RCC 7860 (cell line): Measurements from ENCODE around the gene TAS1R2.

Experiments
- DNase-seq: peaks from one replicate; pipeline ENCODE4 v3.0.0-alpha.2; 2015; ENCODE audit warnings: low spot score
- FAIRE-seq: peaks from 2 replicates; lab custom pipeline; 2012; peaks lifted over from hg19 to GRCh38; lab: Jason Lieb, UNC

TAS1R2 gene

DNA sequence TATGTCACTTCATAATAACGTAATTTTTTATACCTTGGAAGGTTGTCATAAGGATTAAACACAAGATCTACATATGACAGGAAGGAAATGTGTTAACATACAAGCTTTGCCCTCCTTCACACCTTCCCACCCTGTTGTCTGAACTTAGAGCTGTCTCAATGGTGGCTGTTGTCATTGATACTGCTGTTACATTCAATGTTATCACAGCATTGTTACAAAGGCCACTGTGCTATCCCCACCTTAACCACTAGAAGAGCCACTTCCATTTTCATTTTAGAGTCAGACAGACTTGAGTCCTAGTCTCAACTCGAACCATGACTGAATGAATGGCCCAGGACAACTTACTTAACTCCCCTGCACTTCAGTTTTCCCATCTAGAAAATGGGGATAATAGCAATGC lies 31.2 kb downstream of the TAS1R2 start:
- FAIRE-seq (no peak), DNase-seq (no peak)

DNA sequence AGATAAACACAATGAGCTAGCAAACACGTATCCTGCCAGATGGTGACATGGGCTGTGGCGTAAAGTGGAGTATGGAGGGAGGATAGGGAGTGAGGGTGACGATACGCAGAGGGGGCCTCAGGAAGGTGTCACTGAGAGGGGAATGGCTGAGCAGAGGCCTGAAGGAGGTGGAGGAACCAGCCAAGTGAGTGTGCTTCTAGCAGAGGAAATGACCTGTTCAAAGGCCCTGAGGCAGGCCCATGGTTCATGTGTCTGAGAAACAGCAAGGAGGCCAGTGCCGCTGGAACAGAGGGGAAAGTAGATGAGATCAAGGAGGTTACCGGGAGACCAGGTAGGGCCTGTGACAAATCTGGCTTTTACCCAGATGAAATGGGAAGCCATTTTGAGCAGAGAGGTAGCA lies 36.0 kb downstream of the TAS1R2 start:
- FAIRE-seq = no peak
- no peak for DNase-seq

DNA sequence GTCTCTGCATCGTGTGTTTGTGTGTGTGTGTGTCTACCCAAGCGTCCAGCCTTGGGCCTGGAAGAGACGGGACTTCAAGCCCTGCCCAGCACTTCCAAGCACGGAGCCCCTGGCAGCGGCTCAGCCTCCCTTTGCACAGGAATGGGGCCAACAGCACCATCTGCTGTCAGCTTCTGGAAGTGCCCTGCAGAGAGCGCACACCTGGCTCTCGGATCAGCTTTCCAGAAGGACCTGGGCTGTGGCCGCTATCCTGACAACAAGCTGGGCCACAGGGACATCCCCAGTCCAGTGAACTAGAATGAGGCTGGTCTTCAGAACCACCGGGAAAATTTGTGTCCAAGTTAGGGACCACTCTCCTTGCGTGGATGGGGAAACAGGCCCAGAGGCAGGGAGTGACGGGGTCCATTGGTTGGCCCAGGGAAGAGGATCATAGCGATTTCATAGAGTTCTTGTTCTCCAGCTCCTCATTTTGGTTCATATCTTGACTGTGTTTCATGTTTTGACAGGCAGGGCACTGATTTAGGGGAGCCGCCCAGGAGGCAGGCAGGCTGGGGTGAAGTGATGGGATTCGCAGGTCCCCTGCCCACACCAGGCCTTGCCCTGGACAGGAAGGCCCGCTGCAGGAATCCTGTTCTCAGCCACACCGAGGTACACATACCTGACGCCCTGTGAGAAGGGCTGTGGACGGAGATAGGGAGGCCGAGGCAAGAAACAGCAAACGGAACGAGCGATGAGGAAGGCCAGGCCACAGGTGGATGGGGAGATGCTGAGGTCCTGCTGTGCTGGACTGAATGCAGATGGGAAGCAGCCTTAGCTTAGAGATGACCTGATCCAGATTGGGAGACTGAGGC lies 38.4 kb downstream of the TAS1R2 start:
- no peak for FAIRE-seq
- DNase-seq = peak; percentile 29

DNA sequence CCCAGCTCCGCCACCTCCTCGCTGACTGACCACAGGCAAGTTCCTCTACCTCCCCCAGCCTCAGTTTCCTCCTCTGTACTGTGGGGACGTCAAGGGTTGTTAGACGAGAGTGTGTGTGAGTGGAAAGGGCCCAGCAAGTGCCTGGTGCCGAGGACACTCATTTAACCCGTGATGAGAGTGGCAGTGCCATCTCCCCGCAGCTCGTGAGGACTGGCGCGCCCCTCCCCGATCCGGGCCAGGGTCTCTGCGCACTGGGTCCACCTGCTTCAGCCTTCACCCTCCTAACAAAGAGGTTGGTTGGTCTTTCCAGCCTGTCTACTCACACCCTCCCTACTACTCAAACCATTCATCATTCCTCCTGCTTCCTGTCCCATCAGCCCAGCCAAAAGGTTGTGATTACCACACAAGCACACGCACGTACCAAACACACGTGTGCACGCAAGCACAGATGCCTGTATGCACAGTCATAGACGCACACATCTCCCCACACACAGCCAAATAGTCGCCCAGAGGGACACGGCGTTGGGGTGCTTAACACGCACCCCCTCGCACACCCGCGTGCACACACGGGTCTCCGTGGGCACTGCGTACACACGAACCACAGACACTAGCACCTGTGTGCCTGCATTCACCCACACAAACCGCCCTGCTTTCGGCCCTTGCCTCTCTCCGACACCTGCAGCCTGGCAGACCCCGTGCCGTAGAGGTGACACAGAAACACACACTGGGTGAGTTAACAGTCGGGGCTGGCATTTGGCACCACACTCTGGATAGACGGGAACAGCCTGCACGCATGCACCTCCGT lies 39.3 kb downstream of the TAS1R2 start:
- DNase-seq (no peak), FAIRE-seq (no peak)

DNA sequence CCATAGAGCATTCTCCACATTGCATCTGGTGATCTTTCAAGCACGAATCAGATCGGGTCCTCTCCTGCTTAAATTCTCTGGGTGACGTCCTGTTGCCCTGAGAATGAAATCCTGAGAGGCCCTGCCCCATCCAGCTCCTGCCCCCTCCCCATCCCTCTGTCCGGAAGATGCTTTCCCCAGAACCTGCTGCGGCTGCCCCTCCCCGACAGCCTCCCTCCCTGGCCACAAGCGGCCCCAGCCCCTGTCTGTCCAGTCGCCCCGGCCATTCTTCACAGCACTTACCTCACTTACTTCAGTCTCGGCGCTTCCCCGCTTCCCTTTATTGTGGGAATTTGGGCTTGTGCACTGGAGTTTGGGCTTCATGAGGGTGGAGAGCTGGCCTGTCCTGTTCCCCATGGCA lies 40.3 kb downstream of the TAS1R2 start:
- DNase-seq = no peak

DNA sequence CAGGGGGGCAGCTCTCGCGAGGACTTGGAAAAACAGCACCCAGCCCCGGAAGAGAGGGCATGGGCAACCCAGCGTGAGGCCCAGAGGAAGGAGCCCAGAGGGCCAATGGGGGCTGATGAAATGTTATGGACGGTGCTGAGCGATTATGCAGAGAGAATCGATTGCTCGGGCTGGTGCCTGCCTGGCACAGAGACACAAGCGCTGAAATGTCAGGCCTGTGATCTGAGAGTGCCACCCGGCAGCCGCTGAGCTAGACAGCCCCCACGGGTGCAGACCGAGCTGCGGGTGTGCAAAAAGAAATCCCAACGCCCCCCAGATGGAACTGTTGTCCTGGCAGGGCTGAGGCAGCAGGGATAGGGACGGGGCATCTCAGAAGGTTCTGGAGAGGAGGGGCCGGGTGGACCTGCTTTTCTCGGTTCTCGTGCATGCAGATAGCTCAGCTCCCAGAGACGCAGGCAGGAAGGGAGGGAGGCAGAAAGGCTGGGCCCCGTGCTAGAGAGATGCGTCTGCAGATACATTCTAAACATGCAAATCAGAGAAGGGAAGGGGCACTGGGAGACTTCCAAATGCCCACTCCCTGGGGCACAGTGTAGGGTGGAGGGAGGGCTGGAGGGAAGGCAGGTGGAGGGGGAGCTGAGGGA lies 41.5 kb downstream of the TAS1R2 start:
- DNase-seq = no peak
- no peak for FAIRE-seq

More for the DNA sequence above, 40.3 kb downstream of the TAS1R2 start:
- no peak for FAIRE-seq

DNA sequence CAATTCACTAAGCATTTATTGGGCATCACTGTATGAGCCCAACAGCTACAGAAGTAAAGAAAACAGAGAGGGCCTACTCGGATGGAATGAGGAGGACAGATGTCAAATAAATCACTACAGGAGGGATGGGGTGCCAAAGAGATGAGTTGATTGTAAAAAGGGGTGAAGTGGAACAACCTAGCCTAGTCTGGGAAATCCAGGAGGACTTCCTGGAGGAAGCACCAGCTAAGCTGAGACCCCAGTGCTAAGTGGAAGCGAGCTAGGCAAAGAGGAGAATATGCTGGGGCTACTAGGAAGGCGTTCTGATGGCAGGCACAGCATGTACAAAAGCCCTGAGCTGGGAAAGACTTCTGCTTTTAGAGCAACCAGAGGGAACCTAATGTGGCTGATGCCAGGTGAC lies 42.1 kb downstream of the TAS1R2 start:
- DNase-seq (no peak), FAIRE-seq (no peak)

DNA sequence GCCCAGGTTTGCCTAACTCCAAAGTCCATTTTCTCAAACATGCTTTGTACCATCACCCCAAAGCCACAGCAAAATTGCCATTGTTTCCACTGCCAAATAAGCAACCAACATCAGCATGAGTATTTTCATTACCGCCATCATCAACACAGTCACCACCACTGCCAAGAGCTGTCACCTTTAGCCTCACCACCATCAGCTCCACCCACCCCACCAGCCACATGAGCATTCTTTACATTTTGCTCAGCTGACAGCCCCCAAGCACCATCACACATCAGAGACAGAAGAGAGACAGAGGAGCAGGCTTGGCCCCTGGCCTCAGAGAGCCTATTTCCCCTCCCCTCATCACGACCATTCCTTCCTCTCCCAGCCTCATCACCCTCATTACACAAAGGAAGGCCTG lies 42.7 kb downstream of the TAS1R2 start:
- DNase-seq = no peak
- no peak for FAIRE-seq

DNA sequence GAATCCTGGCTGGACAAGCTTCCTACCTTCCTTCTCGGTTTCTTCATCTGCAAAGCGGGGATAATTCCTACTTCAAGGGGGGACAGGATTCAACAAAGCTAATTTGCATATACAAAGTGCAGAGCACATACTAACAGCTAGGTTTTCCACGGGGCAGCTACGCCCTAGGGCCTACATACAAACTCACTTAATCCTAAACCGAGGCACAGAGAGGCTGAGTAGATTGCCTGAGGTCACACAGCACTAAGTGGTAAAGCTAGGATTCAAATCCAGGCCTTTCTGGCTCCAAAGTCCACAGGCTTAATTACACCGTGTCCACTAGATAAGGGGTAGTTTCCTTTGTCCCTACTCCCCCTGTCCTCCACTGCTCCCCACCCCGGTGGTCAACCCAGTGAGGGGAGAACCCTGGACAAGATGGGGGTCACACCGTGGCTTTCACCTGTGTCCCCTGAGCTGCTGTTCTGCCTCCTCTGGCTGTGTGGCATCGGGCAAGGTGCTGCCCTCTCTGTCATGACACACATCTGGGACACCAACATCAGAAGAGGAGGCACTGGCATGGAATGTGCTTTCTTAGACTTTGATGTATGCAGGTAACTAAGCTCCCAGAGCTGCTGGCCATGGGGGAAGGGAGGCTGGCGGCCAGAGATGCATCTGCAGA lies 44.5 kb downstream of the TAS1R2 start:
- FAIRE-seq = no peak
- no peak for DNase-seq

DNA sequence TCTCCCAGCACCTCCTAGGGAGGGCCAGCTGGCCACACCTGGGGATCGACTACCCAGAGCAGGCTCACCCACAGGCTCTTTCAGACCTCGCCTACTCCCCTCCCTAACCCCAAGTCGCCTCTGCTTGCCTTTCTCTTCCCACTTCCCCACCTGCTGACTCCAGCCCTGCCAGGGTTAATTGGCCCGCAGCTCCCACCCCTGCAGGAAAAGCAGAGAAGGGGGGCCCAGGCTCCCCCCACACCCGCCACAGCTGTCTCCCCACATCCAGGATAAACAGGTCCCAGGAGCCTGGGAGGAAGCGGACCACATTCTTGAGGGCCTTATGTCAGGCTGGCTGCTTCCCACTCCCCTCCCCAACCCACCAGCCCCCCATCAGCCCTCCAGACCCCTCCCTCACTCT lies 45.0 kb downstream of the TAS1R2 start:
- FAIRE-seq (no peak), DNase-seq (no peak)

DNA sequence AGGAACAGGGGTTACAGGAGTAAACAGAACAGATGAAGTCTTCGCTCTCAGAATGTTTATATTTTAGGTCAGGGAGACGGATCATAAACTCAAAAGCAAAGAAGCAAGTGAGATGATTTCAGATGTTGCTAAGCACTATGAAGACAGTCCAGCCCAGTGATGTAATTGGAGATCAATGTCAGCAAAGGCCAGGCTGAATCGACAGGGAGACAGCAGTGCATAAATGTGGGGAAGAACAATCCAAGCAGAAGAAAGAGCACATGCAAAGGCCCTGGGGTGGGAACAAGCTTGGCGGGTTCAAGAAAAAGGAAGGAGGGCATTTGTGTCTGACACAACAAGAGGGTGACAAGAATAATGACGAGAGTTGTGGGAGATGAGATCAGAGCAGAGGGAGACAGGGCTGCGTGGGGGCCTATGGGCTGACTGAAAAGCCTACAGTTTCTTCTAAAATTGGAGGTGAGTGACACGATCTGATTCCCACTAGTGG lies 47.0 kb downstream of the TAS1R2 start:
- no peak for FAIRE-seq
- no peak for DNase-seq

DNA sequence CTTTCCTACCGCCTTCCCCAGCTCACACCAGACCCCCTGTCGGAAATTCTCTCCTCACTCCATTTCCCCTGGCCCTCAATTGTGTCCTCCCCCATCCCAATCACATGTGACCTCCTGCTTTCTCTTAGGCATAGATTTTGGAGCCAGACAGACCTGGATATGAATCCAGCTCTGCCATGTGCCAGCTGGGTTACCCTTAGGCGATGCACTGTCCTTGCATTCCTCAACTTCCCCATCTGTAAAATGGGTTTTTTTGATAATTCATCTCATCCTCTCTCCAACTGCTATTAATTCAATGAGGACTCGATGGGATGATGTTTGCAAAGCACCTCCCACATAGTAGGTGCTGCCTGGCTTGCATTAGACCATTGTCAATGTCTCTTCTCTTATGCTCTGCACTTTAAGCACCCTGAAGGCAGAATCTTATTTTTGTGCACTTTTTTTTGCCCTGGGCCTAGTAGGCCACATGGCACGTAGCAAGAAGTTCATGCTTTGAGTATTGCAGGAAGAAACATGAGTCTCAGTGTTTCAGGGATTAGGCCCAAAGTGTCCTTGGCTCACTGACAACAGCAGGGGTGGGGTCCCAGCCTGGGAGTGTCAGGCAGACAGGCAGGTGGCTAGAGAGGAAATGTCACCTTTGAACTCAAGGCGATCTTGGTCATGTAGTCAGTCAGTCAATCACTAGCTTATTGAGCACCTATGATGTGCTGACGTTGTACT lies 47.6 kb downstream of the TAS1R2 start:
- FAIRE-seq (no peak), DNase-seq (no peak)

DNA sequence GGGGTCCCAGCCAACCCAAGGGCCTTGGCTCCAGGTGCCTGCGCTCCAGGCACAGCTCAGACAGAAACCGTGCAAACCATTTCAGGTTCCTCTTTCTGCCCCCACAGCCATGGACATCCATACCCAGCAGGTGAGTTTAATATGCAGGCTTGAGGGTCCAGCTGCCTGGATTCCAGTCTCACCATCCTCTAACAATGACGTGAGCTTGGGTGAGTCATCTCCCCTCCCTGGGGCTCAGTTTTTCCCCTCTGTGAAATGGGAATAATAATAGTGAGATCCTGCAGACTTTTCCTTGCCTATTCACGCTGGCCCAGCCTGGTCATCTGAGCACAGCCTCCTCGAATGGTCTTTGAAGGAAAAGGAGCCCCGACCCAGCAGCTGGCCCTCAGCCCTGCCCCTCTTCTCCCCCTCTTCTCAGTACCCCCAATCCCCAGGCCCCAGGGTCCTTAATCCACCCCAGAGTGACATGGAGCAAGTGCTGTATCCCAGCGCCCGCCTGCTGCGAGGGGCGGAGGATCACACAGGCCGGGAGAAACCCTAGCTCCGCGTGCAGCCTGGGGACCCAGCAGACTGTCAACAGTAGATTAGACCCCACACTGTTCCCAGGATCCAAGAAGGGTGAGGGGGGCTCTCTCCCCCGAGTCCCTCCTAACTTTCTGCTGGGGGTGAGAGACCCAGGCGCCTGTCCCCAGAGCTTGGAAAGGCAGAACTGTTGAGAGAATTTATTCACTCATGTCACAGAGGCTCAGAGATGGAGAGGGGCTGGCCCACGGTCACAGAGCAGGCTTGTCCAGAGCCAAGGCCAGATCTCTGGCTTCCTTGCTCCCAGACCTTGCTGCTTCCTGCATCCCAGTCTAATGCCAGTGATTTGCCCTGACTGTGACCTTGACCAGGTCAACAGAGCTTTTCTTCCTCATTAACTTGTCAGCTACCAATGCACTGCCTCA lies 49.2 kb downstream of the TAS1R2 start:
- no peak for FAIRE-seq
- no peak for DNase-seq

DNA sequence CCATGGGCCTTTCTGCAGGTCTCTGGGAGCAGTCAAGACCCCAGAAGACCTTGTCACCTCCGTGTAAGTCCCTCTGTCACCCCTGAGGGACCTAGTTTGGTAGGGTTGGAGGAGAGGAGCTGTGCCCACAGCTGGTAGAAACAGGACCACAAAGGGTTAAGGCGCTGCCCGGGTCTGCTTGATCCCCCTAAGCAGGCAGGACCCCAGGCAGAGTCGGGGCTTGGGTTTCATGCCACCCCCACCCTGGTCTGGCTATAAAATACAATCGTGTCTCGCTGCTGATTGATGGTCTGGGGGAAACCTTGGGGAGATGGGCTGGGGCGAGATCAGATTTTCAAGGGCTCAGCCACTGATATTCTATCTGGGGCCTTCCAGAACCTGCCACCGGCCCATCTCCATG lies 50.9 kb downstream of the TAS1R2 start:
- DNase-seq (no peak), FAIRE-seq (no peak)

DNA sequence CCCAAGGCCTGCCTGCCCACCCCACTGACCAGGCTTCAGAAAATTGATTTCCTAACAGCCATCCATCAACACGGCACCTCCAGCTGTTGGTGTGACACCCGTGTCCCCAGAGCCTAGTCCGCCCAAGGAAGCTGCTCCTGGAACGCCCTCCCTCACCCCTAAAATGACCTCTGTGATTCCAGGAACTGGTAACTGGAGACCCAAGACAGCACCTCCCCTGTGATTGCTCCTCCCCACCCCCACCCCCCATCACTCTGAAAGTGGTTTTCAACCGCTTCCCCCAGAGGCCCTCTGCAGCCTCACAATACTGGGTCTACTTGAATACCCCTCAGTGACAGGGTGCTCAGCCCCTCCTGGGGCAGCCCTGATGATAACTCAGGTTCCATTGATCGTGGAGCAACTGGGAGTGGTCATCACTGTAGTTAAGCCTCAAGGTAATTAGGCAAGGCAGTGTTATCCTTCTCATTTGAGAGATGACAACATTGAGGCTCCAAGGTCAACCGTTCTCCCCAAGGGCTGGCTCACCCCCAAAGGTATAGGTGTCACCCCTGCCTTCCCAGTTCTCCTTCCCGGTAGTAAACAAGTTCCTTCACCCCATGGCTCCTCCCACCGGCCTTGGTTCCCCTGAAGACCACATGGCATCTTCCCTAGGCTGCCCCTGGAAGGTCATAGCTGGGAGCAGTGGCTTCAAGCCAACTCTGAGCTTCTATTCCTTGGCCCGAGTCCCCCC lies 52.0 kb downstream of the TAS1R2 start:
- FAIRE-seq = no peak
- no peak for DNase-seq

DNA sequence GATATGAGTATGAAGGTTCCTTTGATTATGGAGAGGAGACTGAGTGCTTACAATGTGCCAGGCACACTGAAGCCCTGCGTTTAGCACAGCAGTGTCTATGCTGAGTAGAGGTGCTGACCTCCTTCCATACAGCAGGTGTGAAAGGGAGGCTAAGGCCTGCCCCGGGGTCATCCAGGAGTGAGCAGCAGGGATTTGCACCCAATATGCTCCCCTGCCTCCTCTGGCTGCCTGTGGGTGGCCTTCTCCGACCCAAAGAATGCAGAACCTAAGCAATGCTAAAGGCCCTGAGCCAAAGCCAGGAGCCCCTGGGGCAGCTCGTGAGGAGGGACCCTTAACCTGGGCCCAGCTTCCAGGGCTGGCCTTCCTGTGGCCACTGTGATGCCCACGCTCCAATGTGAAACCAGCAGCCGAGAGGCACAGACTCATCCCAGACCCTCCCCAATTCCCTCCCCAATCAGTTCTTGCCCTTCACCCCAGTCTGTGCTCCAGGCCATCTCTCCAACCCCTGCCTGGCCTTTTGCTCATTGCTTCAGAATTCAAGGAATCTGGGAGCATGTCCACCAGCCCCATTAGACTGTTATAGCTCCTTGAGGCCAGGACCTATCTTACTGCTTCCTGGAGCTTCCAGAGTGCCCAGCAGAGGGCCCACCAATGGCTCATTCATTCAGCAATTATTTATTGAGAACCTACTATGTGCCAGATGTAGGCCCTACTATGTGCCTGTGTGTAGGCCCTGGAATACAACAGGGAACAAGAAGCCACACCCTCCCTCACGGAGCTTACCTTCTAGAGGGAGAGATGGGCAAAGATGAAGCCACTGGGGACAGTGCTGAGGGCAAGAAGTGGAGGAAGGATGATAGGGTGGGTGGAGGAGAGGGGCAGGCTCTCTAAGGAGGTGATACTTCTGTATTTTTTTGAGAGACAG lies 53.3 kb downstream of the TAS1R2 start:
- FAIRE-seq (no peak), DNase-seq (no peak)

DNA sequence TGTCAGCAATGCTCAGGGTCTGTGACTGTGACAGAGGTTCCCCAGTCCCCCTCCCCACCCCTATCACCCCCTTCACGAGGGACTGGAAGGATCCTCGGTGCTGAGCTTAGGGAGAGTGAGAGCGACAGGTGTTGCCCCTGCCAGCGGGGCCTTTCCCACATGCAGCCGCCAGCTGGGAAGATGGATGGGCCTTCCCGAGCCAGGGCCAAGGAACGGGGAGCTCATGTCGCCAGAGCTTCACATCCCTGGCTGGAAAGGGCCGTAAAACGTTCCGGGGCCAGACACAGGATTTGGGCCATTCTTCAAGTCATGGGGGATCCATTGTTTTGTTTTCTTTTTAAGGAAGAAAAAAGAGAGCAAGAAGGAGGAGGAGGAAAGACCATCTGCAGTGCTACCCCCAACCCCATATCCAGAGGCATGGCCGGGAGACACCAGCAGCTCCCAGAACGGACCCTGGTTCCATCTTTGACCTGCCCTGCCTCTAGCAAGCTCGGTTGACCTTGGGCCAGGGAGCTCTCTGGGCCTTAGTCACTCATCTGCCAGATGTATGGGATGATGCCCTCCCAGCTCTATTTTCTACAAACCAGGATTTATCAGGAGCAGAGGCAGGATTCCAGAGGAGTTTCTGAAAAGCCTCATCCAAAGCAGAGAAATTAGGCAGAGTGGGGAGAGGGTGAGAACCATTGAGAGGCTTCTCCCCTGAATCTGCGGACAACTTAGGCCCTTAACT lies 54.1 kb downstream of the TAS1R2 start:
- DNase-seq = no peak

More for the DNA sequence above, 54.1 kb downstream of the TAS1R2 start:
- no peak for FAIRE-seq
